ENCODE data around the gene CCL8.

CCL8 gene

DNA sequence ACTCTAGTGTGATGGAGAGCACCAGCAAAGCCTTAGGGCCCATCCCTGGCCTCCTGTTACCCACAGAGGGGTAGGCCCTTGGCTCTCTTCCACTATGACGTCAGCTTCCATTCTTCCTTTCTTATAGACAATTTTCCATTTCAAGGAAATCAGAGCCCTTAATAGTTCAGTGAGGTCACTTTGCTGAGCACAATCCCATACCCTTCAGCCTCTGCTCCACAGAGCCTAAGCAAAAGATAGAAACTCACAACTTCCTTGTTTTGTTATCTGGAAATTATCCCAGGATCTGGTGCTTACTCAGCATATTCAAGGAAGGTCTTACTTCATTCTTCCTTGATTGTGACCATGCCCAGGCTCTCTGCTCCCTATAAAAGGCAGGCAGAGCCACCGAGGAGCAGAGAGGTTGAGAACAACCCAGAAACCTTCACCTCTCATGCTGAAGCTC lies at the start of gene CCL8:
Gene CCL8, plus strand, starts transcription at position 397 of the 445 bp plus-strand sequence. CDS start 67 bp downstream, outside the sequence.
- no peak for DNase-seq (ENCODE audit: low read depth, low spot score)

DNA sequence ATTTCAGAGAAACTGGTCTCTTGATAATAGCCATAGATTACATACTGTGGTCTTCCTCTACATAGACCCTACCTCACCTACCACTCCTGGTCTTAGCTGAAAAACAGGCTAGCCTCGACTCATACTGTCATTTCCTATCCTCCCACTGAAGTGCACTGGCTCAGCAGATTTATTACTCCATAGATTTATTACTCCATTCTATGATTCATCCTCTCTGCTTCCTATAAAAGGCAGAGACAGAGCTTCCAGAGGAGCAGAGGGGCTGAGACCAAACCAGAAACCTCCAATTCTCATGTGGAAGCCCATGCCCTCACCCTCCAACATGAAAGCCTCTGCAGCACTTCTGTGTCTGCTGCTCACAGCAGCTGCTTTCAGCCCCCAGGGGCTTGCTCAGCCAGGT lies 49.3 kb upstream of the CCL8 start, which contains the start of gene CCL7:
Gene CCL7, plus strand, starts transcription at position 253 of the 400 bp plus-strand sequence. Its CDS starts 70 bp downstream, at position 323.
- no peak for DNase-seq (ENCODE audit: low read depth, low spot score)

DNA sequence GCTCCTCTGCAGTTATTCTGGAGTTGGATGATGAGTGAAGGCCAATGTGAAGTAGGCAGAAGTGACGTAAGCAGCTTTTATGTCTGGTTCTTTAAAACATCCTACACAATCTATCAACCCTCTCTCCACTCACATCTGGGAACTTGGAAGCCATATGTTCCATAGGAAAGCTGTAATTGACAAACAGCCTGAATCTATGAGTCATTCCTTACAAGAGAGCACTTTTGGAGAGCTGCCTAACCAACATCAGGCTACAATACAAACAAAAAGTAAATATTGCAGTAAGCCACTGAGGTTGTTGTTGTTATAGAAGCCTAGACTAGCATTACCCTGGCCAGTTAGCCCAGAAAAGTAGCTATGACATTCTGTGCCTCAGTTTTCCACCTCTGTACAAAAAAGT lies 43.4 kb upstream of the CCL8 start:
- no peak for DNase-seq (ENCODE audit: low read depth, low spot score)

DNA sequence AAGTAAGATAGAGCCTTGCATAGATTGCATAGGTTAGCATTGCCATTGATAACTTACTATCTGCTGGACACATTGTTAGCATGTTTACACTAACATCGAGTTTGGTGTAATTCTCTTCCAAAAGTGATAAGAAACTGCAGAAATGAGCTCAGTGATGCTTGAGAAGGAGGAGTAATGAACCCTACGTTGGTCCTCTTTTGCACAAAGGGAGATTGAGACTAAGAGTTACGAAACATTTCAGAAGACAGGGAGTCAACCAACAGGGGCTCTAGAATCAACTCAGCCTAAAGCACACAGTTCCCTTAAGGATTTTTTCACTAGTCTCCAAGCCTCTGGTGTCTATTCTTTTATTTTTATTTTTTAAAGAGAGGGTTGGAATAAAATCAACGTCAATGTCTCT lies 42.4 kb upstream of the CCL8 start:
- no peak for DNase-seq (ENCODE audit: low read depth, low spot score)

DNA sequence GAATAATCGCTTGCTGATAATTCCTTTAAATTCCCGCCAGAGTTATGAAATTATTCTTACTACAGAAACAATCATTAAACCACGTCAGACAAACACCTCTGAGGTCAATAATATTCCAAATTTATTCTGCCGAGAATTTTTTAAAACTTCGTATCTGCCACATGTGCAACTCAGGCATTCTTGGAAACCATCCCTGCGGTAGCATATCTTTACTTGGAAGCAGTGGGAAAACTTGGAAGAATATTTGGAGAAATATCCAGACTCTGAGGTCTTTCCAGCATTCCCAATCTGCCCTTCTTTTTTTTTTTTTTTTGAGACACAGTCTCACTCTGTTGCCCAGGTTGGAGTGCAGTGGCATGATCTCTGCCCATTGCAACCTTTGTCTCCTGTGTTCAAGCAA lies 35.7 kb upstream of the CCL8 start:
- no peak for DNase-seq (ENCODE audit: low read depth, low spot score)

DNA sequence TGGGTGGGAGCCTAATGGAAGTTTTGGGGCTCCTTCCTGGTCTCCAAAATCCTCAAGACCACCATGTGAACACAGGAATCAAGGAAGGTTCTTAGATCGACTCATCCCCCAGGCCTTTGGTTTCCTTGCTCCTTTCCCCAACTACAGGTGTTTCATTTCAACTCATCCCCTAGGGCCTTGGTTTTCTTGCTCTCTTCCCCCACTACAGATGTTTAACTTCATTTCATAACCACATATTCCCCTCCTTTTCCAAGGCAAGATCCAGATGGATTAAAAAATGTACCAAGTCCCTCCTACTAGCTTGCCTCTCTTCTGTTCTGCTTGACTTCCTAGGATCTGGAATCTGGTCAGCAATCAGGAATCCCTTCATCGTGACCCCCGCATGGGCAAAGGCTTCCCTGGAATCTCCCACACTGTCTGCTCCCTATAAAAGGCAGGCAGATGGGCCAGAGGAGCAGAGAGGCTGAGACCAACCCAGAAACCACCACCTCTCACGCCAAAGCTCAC lies 33.9 kb upstream of the CCL8 start, which contains the start of gene CCL11:
Gene CCL11, plus strand, starts transcription at position 457 of the 507 bp plus-strand sequence. CDS start 67 bp downstream, outside the sequence.
- no peak for DNase-seq (ENCODE audit: low read depth, low spot score)

DNA sequence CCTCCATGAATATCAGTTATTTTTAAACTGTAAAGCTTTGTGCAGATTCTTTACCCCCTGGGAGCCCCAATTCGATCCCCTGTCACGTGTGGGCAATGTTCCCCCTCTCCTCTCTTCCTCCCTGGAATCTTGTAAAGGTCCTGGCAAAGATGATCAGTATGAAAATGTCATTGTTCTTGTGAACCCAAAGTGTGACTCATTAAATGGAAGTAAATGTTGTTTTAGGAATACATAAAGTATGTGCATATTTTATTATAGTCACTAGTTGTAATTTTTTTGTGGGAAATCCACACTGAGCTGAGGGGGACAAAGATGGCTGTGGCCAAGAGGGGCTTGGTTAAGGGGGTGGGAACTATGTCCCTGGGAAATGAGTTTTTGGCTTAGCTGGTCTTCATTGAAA lies 31.4 kb upstream of the CCL8 start:
- no peak for DNase-seq (ENCODE audit: low read depth, low spot score)

DNA sequence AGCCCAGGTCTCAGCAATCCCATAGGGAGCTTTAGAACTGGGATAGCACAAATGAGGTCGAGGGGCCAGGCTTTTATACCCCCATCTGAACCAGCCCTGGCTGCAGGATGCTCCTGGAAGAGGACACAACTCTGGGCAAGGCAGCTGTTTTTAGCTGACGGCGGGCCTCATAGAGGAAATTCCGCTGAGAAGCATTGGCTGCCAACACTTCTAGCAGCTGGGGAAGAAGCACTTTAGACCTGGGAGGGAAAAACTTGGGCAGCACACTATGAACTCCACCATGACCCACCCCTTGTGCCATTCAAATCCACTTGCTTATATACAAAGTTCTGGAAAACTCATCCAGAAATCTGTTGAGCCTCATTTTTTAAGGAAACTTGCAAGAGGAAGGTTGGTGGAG lies 28.6 kb upstream of the CCL8 start:
- no peak for DNase-seq (ENCODE audit: low read depth, low spot score)

DNA sequence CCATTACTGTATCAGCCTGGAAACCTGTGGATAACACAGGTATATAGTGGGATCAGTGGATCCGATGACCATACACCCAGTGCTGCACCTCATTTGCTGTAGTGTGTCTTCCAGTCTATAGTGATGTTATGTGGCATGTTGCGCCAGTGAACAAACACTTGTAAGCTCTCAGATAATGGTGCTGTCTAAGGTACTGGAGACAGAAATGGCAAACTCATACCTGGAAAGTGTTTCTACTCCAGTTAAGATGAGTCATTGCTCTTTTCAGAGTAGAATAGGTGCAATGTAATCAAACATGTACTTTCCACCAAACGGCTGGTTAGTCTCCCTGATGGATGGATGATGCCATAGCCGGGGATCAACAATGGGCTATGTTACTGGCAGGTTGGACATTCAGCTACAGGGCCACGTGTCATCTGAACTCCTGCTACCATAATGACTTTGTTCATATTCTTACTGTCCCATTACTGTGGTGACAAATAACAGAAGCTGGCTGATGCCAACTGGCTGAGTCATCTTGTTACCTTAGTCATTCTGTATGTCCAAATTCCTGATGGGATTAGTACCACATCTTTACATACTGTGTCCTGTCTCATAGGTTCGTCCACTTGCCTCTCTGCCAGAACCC lies 27.4 kb upstream of the CCL8 start:
- DNase-seq (ENCODE audit: low read depth, low spot score) = no peak

DNA sequence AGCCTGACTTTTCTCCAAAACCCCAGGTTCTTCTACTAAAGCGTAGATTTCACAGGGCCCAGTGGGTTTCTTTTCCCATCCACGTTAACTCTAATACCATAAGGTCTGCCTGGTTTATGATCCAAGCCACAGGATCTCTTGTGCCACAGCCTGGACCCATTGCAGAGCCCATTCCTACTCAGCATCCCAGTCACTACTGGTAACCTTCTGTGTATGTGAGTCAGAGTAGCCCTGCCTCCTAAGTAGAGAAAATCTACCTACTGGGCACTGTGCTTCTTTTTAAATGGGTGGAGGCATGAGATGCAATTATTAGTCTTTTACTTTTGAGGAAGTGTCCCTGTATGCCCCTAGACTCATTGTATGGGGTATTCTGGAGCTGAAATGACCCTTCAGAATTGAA lies 20.2 kb upstream of the CCL8 start:
- no peak for DNase-seq (ENCODE audit: low read depth, low spot score)

DNA sequence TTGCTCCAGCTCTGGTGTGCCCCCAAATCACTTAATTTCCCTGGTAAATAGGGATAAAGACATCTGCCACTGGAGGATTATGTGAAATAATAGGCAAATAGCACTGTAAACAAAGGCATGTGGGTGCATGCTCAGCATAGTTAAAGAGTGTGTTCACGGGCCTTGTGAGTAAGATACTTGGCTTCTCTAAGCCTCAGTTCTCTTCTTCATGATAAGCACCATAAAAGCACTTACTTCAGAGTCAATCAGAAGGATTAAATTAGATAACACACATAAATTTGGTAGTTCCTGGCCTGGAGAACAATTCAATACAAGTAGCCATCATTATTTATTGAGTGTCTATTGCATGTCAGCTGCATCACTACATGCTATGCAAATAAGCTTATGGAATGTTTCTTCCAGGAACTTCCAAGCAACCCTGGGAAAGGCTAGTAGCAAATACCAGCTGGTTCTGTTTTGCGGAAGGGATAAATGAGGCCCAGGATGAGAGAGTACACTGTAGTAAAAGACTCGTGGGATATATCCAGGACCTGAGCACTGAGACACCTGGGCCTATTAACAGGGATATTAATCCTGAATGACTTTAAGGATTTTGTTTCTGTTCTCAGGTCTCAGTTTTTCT lies 19.2 kb upstream of the CCL8 start:
- no peak for DNase-seq (ENCODE audit: low read depth, low spot score)

DNA sequence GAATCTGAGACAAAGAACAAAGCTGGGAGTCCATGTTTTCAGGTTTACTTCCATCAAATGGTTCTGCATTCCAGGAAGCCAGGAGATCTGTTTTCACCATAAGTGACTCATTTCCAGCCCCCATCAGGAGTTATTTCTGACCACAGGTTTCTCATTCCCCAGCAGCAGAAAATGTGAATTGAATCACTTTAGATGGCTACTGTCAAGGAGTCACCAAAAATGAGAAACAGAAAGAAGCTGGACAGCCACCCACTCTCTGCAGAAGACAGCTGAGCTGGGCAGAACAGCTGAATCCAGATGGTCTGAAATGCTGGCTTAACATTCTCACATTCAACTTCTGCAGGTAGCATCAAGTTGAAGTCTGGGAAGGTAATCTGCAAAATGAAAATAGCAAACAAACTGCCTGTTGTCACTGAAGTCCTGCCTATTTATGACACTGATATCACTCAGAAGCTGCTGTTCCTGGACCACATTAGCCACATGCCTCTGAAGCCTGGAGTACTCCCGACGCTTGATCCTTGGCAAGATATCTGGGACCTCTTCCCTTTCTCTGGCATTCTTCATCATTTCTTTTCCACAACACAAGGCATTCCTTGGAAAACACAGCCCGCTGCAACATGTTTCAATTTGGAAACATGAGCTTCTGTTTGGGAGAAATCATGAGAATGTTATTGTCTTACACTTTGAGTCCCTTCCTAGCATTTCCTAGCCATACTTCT lies 18.4 kb upstream of the CCL8 start:
- DNase-seq (ENCODE audit: low read depth, low spot score) = no peak

DNA sequence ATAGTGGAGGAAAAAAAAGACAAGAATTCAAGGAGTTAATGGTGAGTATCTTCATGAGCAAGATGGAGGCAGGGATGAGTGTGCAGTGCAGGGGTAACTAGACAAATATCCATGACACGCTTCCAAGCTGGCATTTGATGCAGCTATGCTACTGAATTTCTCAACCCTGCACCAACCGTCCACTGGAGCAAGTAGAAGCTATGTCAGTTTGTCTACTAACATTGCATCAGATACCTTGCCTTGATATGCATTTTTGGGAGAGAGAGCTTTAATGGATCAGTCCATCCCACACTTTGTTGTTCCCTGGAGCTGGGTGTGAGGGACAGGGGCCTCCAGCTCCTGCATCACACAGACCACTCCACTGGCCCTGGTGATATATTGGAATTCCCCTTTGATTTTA lies 17.2 kb upstream of the CCL8 start:
- no peak for DNase-seq (ENCODE audit: low read depth, low spot score)

DNA sequence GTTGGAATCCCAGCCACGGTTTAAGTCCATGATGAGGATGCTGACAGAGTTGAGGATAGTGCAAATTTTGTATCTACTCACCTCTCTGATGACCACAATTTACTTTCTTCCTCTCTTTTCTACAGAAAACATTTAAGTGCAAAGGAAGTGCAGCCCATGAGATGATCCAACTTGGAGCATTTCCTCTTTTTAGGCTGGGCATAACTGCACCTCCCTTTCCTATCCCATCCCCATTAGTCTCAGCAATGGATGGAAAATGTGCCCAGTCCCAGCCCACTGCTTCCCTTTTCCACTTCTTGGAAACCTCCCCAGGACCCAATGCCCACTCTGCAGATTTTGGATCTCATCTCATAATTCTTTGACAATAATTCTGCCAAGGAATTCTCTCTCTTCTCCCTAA lies 16.6 kb upstream of the CCL8 start:
- no peak for DNase-seq (ENCODE audit: low read depth, low spot score)

DNA sequence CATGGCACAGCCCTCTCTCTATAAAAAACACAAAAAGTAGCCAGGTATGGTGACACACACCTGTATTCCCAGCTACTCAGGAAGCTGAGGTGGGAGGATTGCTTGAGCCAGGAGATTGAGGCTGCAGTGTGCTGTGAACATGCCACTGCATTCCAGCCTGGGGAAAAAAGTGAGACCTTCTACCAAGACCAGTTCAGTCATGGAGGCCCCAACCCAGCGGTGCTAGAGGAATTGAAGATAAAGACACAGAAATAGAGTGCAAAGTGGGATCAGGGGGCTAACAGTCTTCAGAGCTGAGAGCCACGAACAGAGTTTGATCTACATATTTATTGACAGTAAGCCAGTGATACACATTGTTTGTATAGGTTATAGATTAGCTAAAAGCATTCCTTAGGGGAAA lies 15.6 kb upstream of the CCL8 start:
- no peak for DNase-seq (ENCODE audit: low read depth, low spot score)

DNA sequence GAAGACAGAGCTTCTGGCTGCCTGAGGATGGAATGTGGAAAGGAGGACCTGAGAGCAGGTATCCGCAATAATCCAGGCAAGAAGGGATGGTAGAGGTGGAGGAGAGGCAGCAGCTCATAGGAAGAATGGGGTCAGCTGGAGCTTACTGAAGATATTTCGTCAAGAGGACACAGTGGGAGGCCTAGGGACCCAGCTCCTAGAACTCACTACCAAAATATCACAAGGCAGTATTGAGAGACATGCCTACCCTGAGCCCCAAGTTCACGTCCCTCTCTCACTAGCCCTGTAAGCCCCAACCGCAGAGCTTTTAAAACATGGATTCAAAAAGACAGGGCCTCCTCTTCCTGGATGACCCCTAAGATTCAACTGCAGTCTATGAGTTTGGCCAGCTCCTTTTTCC lies 14.2 kb upstream of the CCL8 start:
- no peak for DNase-seq (ENCODE audit: low read depth, low spot score)

DNA sequence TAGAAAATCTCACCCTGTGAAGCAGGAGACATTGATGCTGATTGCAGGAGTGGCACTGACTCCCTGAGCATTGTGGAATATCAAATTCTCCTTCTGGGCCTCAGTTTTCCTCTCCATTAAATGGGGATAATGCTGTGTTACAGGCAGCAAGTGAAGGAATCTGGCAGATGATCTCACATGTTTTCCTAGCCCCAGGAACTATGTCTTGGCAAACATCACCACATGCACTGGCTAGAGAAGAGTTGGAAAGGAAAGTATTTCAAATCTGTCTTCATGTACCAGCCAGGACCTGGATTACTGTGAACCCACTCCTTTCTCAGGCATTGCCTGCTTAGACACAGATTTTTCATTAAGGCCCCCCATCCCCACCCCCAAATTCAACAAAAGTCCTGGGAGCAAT lies 13.6 kb upstream of the CCL8 start:
- DNase-seq (ENCODE audit: low read depth, low spot score) = no peak

DNA sequence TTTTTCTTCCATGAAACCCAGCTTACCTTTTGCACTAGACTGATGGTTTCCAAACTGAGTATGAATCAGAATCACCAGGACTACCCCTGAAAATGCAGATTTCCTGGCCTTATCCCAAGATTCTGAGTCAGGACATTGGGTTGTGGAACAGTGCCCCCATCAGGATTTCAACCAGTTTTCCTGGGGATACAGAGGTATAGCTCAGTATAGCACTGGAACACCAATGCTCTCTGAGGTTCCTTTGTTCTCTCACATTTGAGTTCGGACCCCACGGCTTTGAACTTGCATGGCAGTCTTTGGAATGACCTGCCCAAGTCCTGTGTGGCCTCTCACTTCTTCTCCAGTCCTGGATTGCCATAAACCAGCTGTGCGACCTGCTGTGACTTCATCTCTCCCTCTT lies 12.8 kb upstream of the CCL8 start:
- no peak for DNase-seq (ENCODE audit: low read depth, low spot score)

DNA sequence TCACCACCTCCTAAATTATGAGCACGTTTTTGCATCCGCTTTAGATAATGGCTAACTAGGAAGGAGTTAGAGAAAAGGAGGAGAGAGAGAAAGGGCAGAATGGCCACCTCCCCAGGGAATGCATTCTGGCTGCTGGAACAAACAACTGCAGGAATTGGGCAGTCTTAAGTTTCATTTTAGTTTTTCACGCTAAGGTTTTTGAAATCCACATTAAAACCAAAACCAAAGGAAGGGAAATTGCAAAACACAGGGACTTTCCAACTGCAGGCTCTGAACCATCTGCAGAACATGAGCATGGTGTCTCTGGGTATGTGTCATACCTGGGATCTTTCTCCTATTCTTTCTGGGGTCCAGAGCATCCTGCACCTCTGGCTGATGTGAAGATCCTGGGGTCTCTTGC lies 12.1 kb upstream of the CCL8 start:
- no peak for DNase-seq (ENCODE audit: low read depth, low spot score)

DNA sequence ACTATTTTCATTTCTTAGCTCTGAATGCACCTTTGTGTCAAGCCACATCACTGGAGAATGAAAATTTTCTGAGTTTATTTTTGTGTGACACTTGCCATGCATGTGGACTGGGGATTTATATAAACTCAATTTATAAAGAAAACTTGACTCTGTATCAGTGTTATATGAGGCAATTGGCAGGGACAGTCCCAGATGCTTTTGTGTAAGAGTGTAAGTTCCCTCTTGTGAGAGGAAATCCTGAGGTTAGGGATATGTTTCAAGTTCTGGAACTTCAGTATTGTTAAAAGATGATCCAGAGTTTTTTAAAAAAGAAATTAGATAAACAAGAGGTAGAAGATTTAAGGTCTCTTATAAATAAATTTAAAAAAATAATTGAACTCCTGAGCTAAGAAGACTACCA lies 10.9 kb upstream of the CCL8 start:
- no peak for DNase-seq (ENCODE audit: low read depth, low spot score)

DNA sequence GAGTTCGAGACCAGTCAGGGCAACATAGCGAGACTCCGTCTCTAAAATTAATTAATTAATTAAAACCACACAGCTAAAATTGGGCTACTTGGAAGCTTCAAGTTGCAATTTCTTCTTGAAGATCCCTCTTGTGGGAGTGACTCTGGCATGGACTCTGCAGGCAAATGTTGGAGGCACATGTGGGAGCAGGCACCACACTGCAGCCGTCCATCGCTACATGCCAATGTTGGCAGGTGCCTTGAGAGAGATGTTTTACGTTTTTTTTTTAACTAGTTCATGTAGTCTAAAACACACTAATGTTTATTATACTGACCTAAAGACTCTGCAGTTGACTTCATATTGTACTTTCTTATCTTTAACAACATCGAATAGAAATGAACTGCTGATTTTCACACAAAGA lies 7.9 kb upstream of the CCL8 start:
- no peak for DNase-seq (ENCODE audit: low read depth, low spot score)

DNA sequence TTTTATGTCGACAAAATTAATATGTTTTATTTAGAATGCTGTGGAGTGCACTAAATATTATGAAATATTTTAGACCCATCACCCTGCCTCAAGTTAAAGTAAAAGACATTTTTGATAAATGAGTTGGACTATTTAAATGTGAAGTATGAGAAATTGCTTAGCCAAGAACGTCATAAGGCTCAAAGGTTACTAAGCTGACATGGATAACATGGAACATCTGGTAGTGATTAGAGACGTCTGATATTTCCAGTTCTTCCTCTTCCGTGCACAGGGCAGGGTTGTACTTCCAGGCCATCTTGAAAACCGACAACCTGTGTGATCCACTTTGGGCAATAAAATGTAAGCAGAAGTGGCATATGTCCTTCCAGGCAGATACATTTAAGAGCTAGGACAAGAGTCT lies 7.2 kb upstream of the CCL8 start:
- DNase-seq (ENCODE audit: low read depth, low spot score) = no peak

DNA sequence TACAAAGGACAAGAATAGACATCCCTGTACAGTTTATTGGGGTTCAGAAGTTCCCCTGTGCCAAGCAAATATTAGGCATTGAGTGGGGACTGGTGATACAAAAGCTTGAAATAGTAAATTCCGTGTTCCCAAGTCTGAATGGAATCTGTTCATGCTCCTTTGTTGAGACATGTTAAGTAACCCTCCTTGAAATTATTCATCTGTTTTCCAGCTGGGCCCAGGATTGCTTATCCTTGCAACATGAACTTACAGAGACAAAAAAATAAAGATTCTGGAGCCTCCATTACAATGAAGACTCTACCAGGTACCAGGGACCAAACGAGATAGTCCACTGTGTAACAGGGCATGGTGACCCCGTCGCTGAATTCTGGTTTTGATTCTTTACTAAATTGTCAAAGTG lies 6.1 kb upstream of the CCL8 start:
- no peak for DNase-seq (ENCODE audit: low read depth, low spot score)
